ENCODE results near the gene FAM83B. TPM values are rescaled to one million over a fixed set of nuclear protein-coding genes. Genes with fewer than 3 reads are reported as not detected.

The FAM83B gene
- polyA plus RNA-seq, 2 of the 4 experiments (the other 2 are of a cell fraction): 0.03 to 0.09 TPM

GRCh38 chr6:54929245-54929909 is 82.8 kb downstream of the FAM83B start:
- Histone ChIP-seq H3K9me3 (no peaks in the 10 kb centered on the region), H3K4me3 (no peak overlapping the region), H3K27ac (no peak overlapping the region), H3K4me2 (peak overlapping the region; percentile 38; the same call in 2 of the 3 replicates), H3K4me1 (peaks cover 13% of the 10 kb centered on the region; the same call in 2 of the 3 replicates)
- DNase-seq (ENCODE audit: low read depth in 1 of 2, low spot score in 1 of 2) (peak in 1 of 2 experiments; percentile 42), FAIRE-seq (no peak), ATAC-seq (peak in 1 of 2 experiments; percentile 55; a peak in 2 of 6 replicates)
- TF ChIP-seq BHLHE40 (IDR thresholded peaks at IDR 0.05; ENCODE audit: low read depth, low read length): no peak
- TF ChIP-seq JUNB (IDR thresholded peaks at IDR 0.05): peak; percentile 55; the same call in 1 of the 2 replicates
- no peak for TF ChIP-seq KDM5A (IDR thresholded peaks at IDR 0.05)
- no peak for TF ChIP-seq FOSL2 (IDR thresholded peaks at IDR 0.05)
- peak; percentile 16; the same call in 1 of the 2 replicates for TF ChIP-seq FOSL2 (CRISPR knock-in tag; IDR thresholded peaks at IDR 0.05)
- POLR2A ChIA-PET: no interaction called here
- CTCF ChIA-PET: no interaction called here
- WGBS (ENCODE audit: missing lambda C conversion rate): 0% methylated on average over 1 of the region's 1 CpG

GRCh38 chr6:54932622-54933021 is 86.1 kb downstream of the FAM83B start:
- H3K4me3 ChIP-seq: no peak overlapping the region
- H3K9me3 ChIP-seq: no peaks in the 10 kb centered on the region
- no peak overlapping the region for H3K27ac ChIP-seq
- TF ChIP-seq POLR2AphosphoS2 (conservative IDR thresholded peaks at IDR 0.05; ENCODE audit: low read length) (no peak), EHMT2 (IDR thresholded peaks at IDR 0.05; ENCODE audit: low read depth) (no peak), RNF2 (IDR thresholded peaks at IDR 0.05; ENCODE audit: borderline replicate concordance, low read depth) (no peak), RARB (CRISPR knock-in tag; IDR thresholded peaks at IDR 0.05) (no peak), FOXS1 (CRISPR knock-in tag; IDR thresholded peaks at IDR 0.05) (no peak), MAZ (IDR thresholded peaks at IDR 0.05; ENCODE audit: borderline replicate concordance, low read depth, low read length) (no peak), RAD21 (conservative IDR thresholded peaks at IDR 0.05 in 1 of 2, IDR thresholded peaks at IDR 0.05 in 1 of 2) (no peak)
- H3K4me1 ChIP-seq: peaks cover 23% of the 10 kb centered on the region; the same call in 2 of the 3 replicates
- H3K4me2 ChIP-seq: no peak overlapping the region
- FAIRE-seq (no peak), DNase-seq (ENCODE audit: low read depth in 1 of 2, low spot score in 1 of 2) (no peak), ATAC-seq (no peak)
- ChIA-PET CTCF (interaction anchor here (1.4 kb wide), 2 partner anchors 13 to 17 kb away, joined by 3 to 4 read pairs; no protein-coding TSS in a partner anchor), POLR2A (no interaction called here)

GRCh38 chr6:54935739-54936138 is 89.2 kb downstream of the FAM83B start:
- peak; percentile 71 for TF ChIP-seq FOSL2 (IDR thresholded peaks at IDR 0.05)
- TF ChIP-seq FOSL2 (CRISPR knock-in tag; IDR thresholded peaks at IDR 0.05): peak; percentile 83
- TF ChIP-seq, protein P1, sequence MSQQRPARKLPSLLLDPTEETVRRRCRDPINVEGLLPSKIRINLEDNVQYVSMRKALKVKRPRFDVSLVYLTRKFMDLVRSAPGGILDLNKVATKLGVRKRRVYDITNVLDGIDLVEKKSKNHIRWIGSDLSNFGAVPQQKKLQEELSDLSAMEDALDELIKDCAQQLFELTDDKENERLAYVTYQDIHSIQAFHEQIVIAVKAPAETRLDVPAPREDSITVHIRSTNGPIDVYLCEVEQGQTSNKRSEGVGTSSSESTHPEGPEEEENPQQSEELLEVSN (IDR thresholded peaks at IDR 0.05; ENCODE audit: borderline replicate concordance, low read depth): no peak
- TF ChIP-seq JUNB (IDR thresholded peaks at IDR 0.05): peak; percentile 59
- peak; percentile 41 to 72; a peak in 3 of 4 replicates for TF ChIP-seq CEBPB (IDR thresholded peaks at IDR 0.05)
- DNase-seq (ENCODE audit: low read depth in 1 of 2, low spot score in 1 of 2): peak; percentile 9 to 64
- CTCF ChIA-PET: no interaction called here

DNA sequence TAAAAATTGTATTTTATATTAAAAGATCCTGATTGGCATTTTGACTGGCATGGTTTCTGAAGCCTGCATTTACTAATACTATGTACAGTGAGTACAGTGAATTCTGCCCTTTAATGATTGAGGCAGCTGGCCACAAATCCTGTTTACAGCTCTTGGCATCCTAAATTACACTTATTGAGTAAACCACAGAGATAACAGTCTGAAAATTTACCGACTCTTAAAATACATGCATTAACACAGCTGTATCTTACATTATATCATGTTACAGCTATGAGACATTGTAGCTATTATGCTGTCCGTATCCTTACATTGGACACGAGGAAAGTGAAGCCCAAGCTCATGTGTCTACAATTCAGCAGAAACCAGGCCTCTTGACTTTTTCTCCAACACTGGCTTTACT is 90.8 kb downstream of the FAM83B start:
- POLR2A ChIA-PET: no interaction called here

More at GRCh38 chr6:54935739-54936138, 89.2 kb downstream of the FAM83B start:
- FAIRE-seq (no peak), ATAC-seq (peak; percentile 59 to 82; a peak in 4 of 6 replicates)
- POLR2A ChIA-PET: no interaction called here
- Histone ChIP-seq H3K4me3 (no peak overlapping the region), H3K4me2 (peak overlapping the region; percentile 38), H3K27ac (peak overlapping the region; percentile 21 to 40; a peak in 2 of 6 replicates), H3K4me1 (peaks cover 10% of the 10 kb centered on the region; the same call in 2 of the 3 replicates), H3K9me3 (no peaks in the 10 kb centered on the region)
- WGBS (ENCODE audit: missing lambda C conversion rate): 28% methylated on average over 5 of the region's 5 CpGs

More for the DNA sequence above, 90.8 kb downstream of the FAM83B start:
- FAIRE-seq (no peak), ATAC-seq (no peak), DNase-seq (ENCODE audit: low read depth in 1 of 2, low spot score in 1 of 2) (no peak)
- TF ChIP-seq ZC3H11A (IDR thresholded peaks at IDR 0.05) (no peak), CHD4 (IDR thresholded peaks at IDR 0.05; ENCODE audit: borderline replicate concordance) (no peak)
- TF ChIP-seq, protein P2, sequence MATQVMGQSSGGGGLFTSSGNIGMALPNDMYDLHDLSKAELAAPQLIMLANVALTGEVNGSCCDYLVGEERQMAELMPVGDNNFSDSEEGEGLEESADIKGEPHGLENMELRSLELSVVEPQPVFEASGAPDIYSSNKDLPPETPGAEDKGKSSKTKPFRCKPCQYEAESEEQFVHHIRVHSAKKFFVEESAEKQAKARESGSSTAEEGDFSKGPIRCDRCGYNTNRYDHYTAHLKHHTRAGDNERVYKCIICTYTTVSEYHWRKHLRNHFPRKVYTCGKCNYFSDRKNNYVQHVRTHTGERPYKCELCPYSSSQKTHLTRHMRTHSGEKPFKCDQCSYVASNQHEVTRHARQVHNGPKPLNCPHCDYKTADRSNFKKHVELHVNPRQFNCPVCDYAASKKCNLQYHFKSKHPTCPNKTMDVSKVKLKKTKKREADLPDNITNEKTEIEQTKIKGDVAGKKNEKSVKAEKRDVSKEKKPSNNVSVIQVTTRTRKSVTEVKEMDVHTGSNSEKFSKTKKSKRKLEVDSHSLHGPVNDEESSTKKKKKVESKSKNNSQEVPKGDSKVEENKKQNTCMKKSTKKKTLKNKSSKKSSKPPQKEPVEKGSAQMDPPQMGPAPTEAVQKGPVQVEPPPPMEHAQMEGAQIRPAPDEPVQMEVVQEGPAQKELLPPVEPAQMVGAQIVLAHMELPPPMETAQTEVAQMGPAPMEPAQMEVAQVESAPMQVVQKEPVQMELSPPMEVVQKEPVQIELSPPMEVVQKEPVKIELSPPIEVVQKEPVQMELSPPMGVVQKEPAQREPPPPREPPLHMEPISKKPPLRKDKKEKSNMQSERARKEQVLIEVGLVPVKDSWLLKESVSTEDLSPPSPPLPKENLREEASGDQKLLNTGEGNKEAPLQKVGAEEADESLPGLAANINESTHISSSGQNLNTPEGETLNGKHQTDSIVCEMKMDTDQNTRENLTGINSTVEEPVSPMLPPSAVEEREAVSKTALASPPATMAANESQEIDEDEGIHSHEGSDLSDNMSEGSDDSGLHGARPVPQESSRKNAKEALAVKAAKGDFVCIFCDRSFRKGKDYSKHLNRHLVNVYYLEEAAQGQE (IDR thresholded peaks at IDR 0.05): no peak
- CTCF ChIA-PET: no interaction called here
- Histone ChIP-seq H3K4me3 (no peak overlapping the region), H3K27ac (no peak overlapping the region), H3K9me3 (no peaks in the 10 kb centered on the region), H3K4me1 (peaks cover 10% of the 10 kb centered on the region; the same call in 2 of the 3 replicates), H3K4me2 (no peak overlapping the region)
- 87% methylated on average over 3 of the region's 3 CpGs for WGBS (ENCODE audit: missing lambda C conversion rate)

All from A549 (cell line).